Neutrophil (primary cell): Measurements from ENCODE around the gene NSMCE1.
A peak's percentile ranks its signal among the peaks of the same experiment; 100 is the strongest.

ENCODE experiments used
- H3K27ac ChIP-seq: fragments of 200-600 bp; sonication (generic); 2 replicates; pipeline ENCODE4 v1.5.1; 2016; ENCODE audit warnings: mild to moderate bottlenecking, moderate library complexity
- H3K27me3 ChIP-seq: fragments of 200-600 bp; sonication (generic); 2 replicates; pipeline ENCODE4 v1.6.0; 2016; ENCODE audit warnings: mild to moderate bottlenecking
- H3K36me3 ChIP-seq: fragments of 200-600 bp; sonication (generic); 2 replicates; pipeline ENCODE4 v1.5.1; 2017
- H3K4me1 ChIP-seq, 2 experiments: fragments of 200-600 bp in 1 of 2; sonication (generic) in 1 of 2; 1 replicate in 1 of 2; 2 replicates in 1 of 2; pipeline versions ENCODE4 v1.5.1 to v1.6.1; 2013 to 2016; ENCODE audit warnings: low read depth in 1 of 2, low read length in 1 of 2, mild to moderate bottlenecking in 1 of 2, moderate library complexity in 1 of 2; ENCODE audit not compliant: control insufficient read depth in 1 of 2, insufficient read depth in 1 of 2
- H3K4me3 ChIP-seq, 2 experiments: fragments of 200-600 bp in 1 of 2; sonication (generic) in 1 of 2; 1 replicate in 1 of 2; 2 replicates in 1 of 2; pipeline ENCODE4 v1.5.1; 2013 to 2016; ENCODE audit warnings: low read depth in 1 of 2, low read length in 1 of 2, mild to moderate bottlenecking in 1 of 2, moderate library complexity in 1 of 2
- H3K9me3 ChIP-seq: fragments of 200-600 bp; sonication (generic); 2 replicates; pipeline ENCODE4 v1.5.1; 2016
- CTCF ChIP-seq: fragments of 200-600 bp; sonication (generic); IDR thresholded peaks from 2 replicates; pipeline ENCODE4 v1.5.1; 2016; ENCODE audit warnings: antibody characterized with exemption

The NSMCE1 gene

DNA sequence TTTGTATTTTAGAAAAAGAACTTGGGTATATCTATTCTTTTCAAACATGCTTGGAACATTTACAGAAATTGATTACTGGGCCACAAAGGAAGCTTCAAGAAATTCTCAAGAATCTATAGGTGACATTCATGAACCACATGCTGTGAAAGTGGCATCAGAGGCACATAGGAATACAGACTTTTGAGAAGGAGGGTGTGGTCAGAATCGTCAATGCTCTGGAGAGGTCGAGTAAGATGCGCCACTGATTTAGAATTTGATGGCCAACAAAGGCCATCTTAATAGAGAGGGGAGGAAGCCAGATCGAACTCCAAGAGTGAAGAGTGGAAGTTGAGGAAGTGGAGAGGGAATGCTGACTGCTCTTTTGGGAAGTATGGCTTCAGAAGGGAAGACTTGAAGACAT lies 3.5 kb upstream of the NSMCE1 start:
- H3K9me3 ChIP-seq, result no peaks in the 10 kb centered on the region
- no peaks in the 10 kb centered on the region for H3K36me3 ChIP-seq
- H3K27me3 ChIP-seq, result no peaks in the 10 kb centered on the region
- TF ChIP-seq CTCF, result no peak
- H3K27ac ChIP-seq, result peak overlapping the region; percentile 69
- H3K4me3 ChIP-seq, result no peak overlapping the region
- peaks cover 41 to 44% of the 10 kb centered on the region in 2 experiments for H3K4me1 ChIP-seq

DNA sequence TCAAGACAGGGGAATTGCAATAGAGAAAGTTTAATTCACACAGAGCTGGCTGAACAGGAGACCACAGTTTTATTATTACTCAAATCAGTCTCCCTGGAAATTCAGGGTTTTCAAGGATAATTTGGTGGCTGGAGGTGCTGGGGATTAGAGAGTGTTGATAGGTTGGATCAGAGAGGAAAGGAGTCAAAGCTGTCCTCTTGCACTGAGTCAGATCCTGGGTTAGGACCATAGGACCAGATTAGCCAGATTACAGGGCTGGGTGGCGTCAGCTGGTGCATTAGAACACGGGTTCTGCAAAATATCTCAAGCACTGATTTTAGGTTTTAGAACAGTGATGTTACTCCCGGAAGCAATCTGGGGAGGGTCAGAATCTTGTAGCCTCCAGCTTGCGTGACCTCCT lies 1.8 kb upstream of the NSMCE1 start:
- TF ChIP-seq CTCF, result no peak
- Histone ChIP-seq H3K36me3 (no peaks in the 10 kb centered on the region), H3K4me1 (peaks cover 35 to 36% of the 10 kb centered on the region in 2 experiments), H3K27me3 (no peaks in the 10 kb centered on the region), H3K4me3 (no peak overlapping the region), H3K27ac (peak overlapping the region; percentile 69), H3K9me3 (no peaks in the 10 kb centered on the region)

DNA sequence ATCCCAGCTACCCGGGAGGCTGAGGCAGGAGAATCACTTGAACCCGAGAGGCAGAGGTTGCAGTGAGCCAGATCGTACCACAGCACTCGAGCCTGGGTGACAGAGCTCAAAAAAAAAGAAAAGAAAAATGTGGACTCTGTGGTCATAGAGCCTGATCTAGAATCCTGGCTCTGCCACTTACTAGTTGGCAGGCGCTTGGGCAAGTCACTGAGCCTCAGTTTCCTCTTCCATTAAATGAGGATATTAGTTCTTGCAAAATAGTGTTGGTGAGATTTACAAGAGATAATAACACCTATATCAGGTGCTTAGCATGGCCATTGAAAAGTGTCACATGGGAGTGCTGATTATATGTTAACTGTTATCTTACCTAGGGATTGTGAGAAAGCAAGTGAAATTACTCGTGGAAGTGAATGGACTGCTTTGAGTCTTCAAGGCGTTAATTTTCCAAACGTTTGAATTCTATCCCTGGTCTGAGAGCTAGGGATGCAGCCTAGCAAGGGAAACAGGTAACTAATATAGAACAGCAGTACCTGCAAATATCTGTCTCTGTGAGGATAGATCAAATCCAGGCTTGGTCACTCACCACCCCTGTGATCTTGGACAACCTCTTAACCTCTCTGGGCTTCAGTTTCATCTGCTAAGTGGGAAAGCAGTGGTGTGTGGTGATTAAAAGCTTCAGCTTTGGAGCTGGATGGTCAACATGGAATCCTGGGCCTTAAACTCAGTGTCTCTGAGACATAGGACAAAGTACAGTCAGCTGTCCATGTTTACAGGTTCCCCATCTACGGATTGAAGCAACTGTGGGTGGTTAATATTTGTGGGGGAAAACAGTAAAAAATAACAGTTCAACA lies 953 bp upstream of the NSMCE1 start:
- H3K4me1 ChIP-seq, result peaks cover 30 to 31% of the 10 kb centered on the region in 2 experiments
- no peaks in the 10 kb centered on the region for H3K9me3 ChIP-seq
- H3K27me3 ChIP-seq, result no peaks in the 10 kb centered on the region
- no peak for TF ChIP-seq CTCF
- H3K27ac ChIP-seq, result peak overlapping the region; percentile 80
- no peaks in the 10 kb centered on the region for H3K36me3 ChIP-seq
- H3K4me3 ChIP-seq, result peak overlapping the region; percentile 80 to 92

- Histone ChIP-seq H3K4me3 (no peak overlapping the region), H3K36me3 (no peaks in the 10 kb centered on the region)
- TF ChIP-seq CTCF, result no peak
Measured at GRCh38 chr16:27267037-27267677, 1.4 kb downstream of the NSMCE1 start.

GRCh38 chr16:27265982-27266381 lies 2.6 kb downstream of the NSMCE1 start:
- Histone ChIP-seq H3K4me3 (no peak overlapping the region), H3K4me1 (peaks cover 37 to 39% of the 10 kb centered on the region in 2 experiments)
- TF ChIP-seq CTCF, result no peak

More at GRCh38 chr16:27267037-27267677, 1.4 kb downstream of the NSMCE1 start:
- Histone ChIP-seq H3K27ac (no peak overlapping the region), H3K4me1 (peaks cover 46 to 49% of the 10 kb centered on the region in 2 experiments), H3K27me3 (no peaks in the 10 kb centered on the region), H3K9me3 (no peaks in the 10 kb centered on the region)

More at GRCh38 chr16:27265982-27266381, 2.6 kb downstream of the NSMCE1 start:
- Histone ChIP-seq H3K36me3 (no peaks in the 10 kb centered on the region), H3K27ac (no peak overlapping the region), H3K27me3 (no peaks in the 10 kb centered on the region), H3K9me3 (no peaks in the 10 kb centered on the region)
